Measurements from ENCODE around the gene SHCBP1L.

The SHCBP1L gene

GRCh38 chr1:182888736-182889531, 64.0 kb downstream of the SHCBP1L start:
- DNase-seq: no peak

- no peak for DNase-seq
These were observed 66.0 kb downstream of the SHCBP1L start for GRCh38 chr1:182886985-182887384.

- DNase-seq: no peak
These were observed 67.4 kb downstream of the SHCBP1L start for GRCh38 chr1:182885591-182885990.

- DNase-seq: no peak
These were observed 68.1 kb downstream of the SHCBP1L start for GRCh38 chr1:182884872-182885271.

- DNase-seq: no peak
These were observed 75.1 kb downstream of the SHCBP1L start for GRCh38 chr1:182877842-182878241.

- DNase-seq: no peak
These were observed 75.6 kb downstream of the SHCBP1L start for GRCh38 chr1:182877331-182877730.

- no peak for DNase-seq
These were observed 77.1 kb downstream of the SHCBP1L start for GRCh38 chr1:182875889-182876288.

- DNase-seq: no peak
These were observed 80.1 kb downstream of the SHCBP1L start for GRCh38 chr1:182872881-182873280.

GRCh38 chr1:182869241-182869666, 83.7 kb downstream of the SHCBP1L start:
- no peak for DNase-seq

GRCh38 chr1:182867861-182868260, 85.1 kb downstream of the SHCBP1L start:
- DNase-seq: no peak

GRCh38 chr1:182863940-182864339, 89.0 kb downstream of the SHCBP1L start:
- DNase-seq: no peak

GRCh38 chr1:182862827-182863226, 90.1 kb downstream of the SHCBP1L start:
- DNase-seq: no peak

- DNase-seq: no peak
These were observed 91.0 kb downstream of the SHCBP1L start for GRCh38 chr1:182861994-182862393.

- DNase-seq: no peak
These were observed 92.3 kb downstream of the SHCBP1L start for GRCh38 chr1:182860658-182861057.

GRCh38 chr1:182857212-182857611, 95.8 kb downstream of the SHCBP1L start:
- DNase-seq: no peak

- DNase-seq: no peak
These were observed 97.1 kb downstream of the SHCBP1L start for GRCh38 chr1:182855911-182856310.

- no peak for DNase-seq
These were observed 101.1 kb downstream of the SHCBP1L start for GRCh38 chr1:182851825-182852224.

- DNase-seq: no peak
These were observed 102.6 kb downstream of the SHCBP1L start for GRCh38 chr1:182850319-182850718.
